ENCODE data around the gene MDP1. TPM values are rescaled to one million over a fixed set of nuclear protein-coding genes. Genes with fewer than 3 reads are reported as not detected.
A peak's percentile ranks its signal among the peaks of the same experiment; 100 is the strongest.

The MDP1 gene
- total RNA-seq, 4 donors from 2014 or later, result 5.6 to 137 (median 24.2) TPM

DNA sequence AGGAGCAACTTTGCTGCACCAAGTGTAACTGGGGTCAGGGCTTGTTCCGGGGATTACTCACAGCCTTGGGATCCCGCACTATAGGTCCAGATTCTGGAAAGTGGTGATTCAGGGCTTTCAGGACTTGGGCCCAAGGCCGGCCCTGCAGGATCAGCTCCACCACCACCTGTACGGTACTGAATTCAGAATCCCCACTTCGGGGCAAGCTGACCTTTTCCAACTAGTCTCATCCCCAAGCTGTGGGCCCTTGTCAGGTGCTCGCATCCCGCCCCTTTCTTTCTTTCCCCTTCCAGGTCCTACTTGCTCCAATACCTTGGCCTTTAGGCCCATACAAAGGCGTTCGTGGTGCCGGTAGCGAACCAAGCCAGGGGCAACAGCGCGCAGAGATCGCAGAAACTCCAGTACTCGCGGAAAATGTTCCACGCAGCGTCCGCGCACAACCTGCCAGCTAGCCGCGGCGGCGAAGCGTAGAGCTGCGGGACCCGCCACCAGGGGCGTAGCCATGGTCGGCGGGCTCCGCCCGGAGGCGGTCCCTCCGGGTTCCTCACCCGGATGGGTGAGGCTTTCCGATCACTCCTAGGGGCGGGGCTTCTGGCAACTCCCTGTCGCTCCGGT, 26.1 kb upstream of the MDP1 start:
- Histone ChIP-seq H3K4me1 (peaks cover 0 to 21% of the 10 kb centered on the region in 2 donors), H3K27me3 (no peaks in the 10 kb centered on the region), H3K4me3 (peak overlapping the region; percentile 51 to 62), H3K36me3 (no peaks in the 10 kb centered on the region), H3K9me3 (no peaks in the 10 kb centered on the region), H3K27ac (peak overlapping the region; percentile 94 to 97)
- intact Hi-C loops (cut with DNase I; ENCODE audit: low total_unique reads), result loop anchor here (10.0 kb wide), 1 partner anchor 53 kb away; the partner anchor contains the start of genes DHRS1 and NOP9
- DNase-seq, result peak; percentile 92 to 93
- TF ChIP-seq POLR2A (IDR thresholded peaks at IDR 0.05) (no peak), CTCF (IDR thresholded peaks at IDR 0.05) (peak; percentile 56 to 85 (median 74))

DNA sequence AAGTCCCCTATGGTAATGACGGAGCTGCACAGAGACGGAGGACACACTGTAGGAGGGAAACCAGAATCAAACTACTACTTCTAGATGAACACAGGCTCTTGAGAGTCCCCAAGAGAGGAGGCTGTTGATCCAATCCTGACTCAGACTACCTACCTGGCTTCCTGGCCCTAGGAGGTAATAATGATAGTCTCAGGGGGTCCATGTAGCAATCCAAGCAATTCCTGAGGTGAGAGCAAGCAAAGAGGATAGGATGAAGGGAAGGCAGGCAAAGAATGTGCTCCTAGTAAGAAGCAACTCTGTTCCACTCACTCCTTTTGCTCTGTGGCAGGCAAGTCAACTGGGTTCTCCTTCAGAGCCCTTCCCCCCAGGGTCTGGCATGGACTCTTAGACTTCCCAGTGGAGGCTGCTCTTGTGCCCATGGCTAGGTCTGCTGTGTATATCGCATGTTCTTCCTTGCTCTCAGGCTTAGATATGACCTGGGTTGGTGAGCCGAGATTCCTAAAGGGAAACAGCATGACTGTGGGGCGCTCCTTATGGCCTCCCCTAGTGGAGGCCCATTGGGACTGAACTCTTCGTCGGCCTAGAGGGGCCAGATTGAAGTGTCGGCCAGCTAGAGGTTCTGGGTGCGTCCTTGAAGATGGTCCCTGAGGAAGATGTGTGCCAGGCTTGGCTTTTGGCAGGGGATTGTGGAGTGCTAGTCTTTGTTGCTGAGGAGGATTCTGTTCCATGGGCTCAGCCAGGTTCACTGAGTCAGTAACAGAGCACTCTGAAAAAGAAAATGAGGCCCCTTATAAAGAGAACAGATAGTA, 24.4 kb upstream of the MDP1 start:
- Histone ChIP-seq H3K36me3 (no peaks in the 10 kb centered on the region), H3K9me3 (no peaks in the 10 kb centered on the region), H3K4me1 (peaks cover 0 to 21% of the 10 kb centered on the region in 2 donors), H3K27ac (peak overlapping the region; percentile 0 to 97), H3K27me3 (no peaks in the 10 kb centered on the region), H3K4me3 (no peak overlapping the region)
- intact Hi-C loops (cut with DNase I; ENCODE audit: low total_unique reads), result loop anchor here (10.0 kb wide), 1 partner anchor 54 kb away; the partner anchor contains the start of genes DHRS1 and NOP9
- TF ChIP-seq CTCF (IDR thresholded peaks at IDR 0.05) (no peak), POLR2A (IDR thresholded peaks at IDR 0.05) (no peak)
- DNase-seq, result no peak

DNA sequence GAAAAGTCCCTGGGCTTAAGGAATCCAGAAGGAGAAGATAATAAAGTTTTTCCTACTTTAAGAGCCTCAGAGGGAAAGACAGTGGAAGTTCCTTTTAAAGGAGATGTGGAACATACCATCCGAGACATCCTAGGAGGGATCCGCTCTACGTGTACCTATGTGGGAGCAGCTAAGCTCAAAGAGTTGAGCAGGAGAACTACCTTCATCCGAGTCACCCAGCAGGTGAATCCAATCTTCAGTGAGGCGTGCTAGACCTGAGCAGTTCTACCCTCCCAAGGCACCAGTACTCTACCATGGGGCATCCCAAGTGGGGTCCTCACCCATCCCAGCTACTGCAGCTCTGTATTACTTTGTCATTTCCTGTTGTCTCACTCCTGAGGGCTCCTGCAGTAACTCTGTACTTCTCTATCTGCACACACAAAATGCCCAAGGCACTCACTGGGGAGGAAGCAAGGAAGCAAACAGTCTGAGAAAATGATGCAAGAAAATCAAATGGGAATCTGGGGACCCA, 22.7 kb upstream of the MDP1 start:
- intact Hi-C loops (cut with DNase I; ENCODE audit: low total_unique reads), result loop anchor here (10.0 kb wide), 1 partner anchor 196 kb away; no protein-coding TSS in a partner anchor
- no peaks in the 10 kb centered on the region for H3K36me3 ChIP-seq
- H3K4me3 ChIP-seq, result no peak overlapping the region
- H3K9me3 ChIP-seq, result no peaks in the 10 kb centered on the region
- H3K4me1 ChIP-seq, result peaks cover 0 to 23% of the 10 kb centered on the region in 2 donors
- H3K27me3 ChIP-seq, result no peaks in the 10 kb centered on the region
- H3K27ac ChIP-seq, result no peak overlapping the region
- TF ChIP-seq POLR2A (IDR thresholded peaks at IDR 0.05) (no peak), CTCF (IDR thresholded peaks at IDR 0.05) (no peak)
- no peak for DNase-seq

- H3K36me3 ChIP-seq, result no peaks in the 10 kb centered on the region
- intact Hi-C loops (cut with DNase I; ENCODE audit: low total_unique reads), result loop anchor here (10.0 kb wide), 1 partner anchor 197 kb away; no protein-coding TSS in a partner anchor
- peaks cover 0 to 28% of the 10 kb centered on the region in 2 donors for H3K4me1 ChIP-seq
Observed at GRCh38 chr14:24238123-24238522, 22.3 kb upstream of the MDP1 start.

More at GRCh38 chr14:24238123-24238522, 22.3 kb upstream of the MDP1 start:
- no peaks in the 10 kb centered on the region for H3K9me3 ChIP-seq
- no peak overlapping the region for H3K4me3 ChIP-seq
- no peak for TF ChIP-seq POLR2A (IDR thresholded peaks at IDR 0.05)
- no peak for TF ChIP-seq CTCF (IDR thresholded peaks at IDR 0.05)
- H3K27ac ChIP-seq, result no peak overlapping the region
- DNase-seq, result no peak
- no peaks in the 10 kb centered on the region for H3K27me3 ChIP-seq

Data from uterus (tissue), 4 donors.